GM12875 (cell line): Measurements from ENCODE around the gene IFT74.
"Not testable (repeated sequence)": the region's sequence is repeated elsewhere in the genome, so short reads cannot be mapped to it uniquely, and the experiment has no call there.

Experiments used
- H3K4me3 ChIP-seq: one replicate; pipeline ENCODE4 v1.5.1; 2011; ENCODE audit warnings: low read depth, low read length, control low read depth
- CTCF ChIP-seq: IDR thresholded peaks from 2 replicates; pipeline ENCODE4 v1.5.1; 2011; ENCODE audit warnings: low read depth, mild to moderate bottlenecking, control low read depth, inconsistent platforms, low read length, moderate library complexity, borderline replicate concordance; ENCODE audit not compliant: insufficient read depth

The IFT74 gene

GRCh38 chr9:27089706-27090105 is 133.5 kb downstream of the IFT74 start:
- H3K4me3 ChIP-seq: no peak overlapping the region
- no peak for TF ChIP-seq CTCF

- H3K4me3 ChIP-seq: no peak overlapping the region
- no peak for TF ChIP-seq CTCF
Observed at GRCh38 chr9:27090231-27090630, 134.0 kb downstream of the IFT74 start.

- no peak overlapping the region for H3K4me3 ChIP-seq
- no peak for TF ChIP-seq CTCF
Observed at GRCh38 chr9:27090711-27091110, 134.5 kb downstream of the IFT74 start.

GRCh38 chr9:27092496-27092895 is 136.3 kb downstream of the IFT74 start:
- not testable (repeated sequence) for H3K4me3 ChIP-seq

- not testable (repeated sequence) for H3K4me3 ChIP-seq
Observed at GRCh38 chr9:27093384-27094067, 137.3 kb downstream of the IFT74 start.

- H3K4me3 ChIP-seq: no peak overlapping the region
- TF ChIP-seq CTCF: no peak
Observed at GRCh38 chr9:27094640-27095298, 138.6 kb downstream of the IFT74 start.

GRCh38 chr9:27107241-27107640 is 151.0 kb downstream of the IFT74 start:
- TF ChIP-seq CTCF: no peak
- H3K4me3 ChIP-seq: no peak overlapping the region

GRCh38 chr9:27108981-27109541 is 152.8 kb downstream of the IFT74 start, which contains the start of gene TEK:
Gene TEK, plus strand, starts transcription at chr9:27109225. Its CDS starts 366 bp downstream, at chr9:27109591.
- no peak for TF ChIP-seq CTCF
- no peak within 1 kb of the TSS for H3K4me3 ChIP-seq
